ENCODE measurements around the gene NHS. TPM values are rescaled to one million over a fixed set of nuclear protein-coding genes. Genes with fewer than 3 reads are reported as not detected.

Gene NHS
- total RNA-seq, 1 experiment from 2014 or later = 2.2 TPM

DNA sequence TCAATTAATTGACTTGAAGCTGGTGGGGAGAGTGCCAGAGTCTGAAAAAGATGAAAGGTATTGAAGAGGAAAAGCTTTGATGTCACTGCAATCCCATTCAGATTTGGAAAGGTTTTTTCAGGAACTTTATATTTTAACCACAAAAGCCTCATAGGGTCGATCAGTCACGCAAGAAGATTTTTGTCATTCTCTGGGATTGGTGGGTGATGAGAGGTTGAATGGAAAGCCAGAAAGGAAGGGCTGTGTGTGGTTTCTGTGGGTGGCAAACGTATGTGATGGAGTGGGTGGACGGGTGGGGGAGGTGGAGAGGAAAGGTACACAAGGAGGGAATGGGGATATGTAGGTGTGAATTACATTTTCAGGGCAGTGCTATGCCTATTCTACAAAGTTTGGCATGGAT, 188.5 kb downstream of the NHS start:
- no peak for TF ChIP-seq CTCF (IDR thresholded peaks at IDR 0.05; ENCODE audit: insufficient read depth in 1 of 2, low read depth in 1 of 2, low read length in 1 of 2, severe bottlenecking in 1 of 2, unreplicated experiment in 1 of 2)
- no TSS peak for BruUV-seq (replicated peaks)
- H3K4me3 ChIP-seq (ENCODE audit: low read depth, low read length) = no peak overlapping the region
- intact Hi-C loops (cut with micrococcal nuclease; ENCODE audit: unreplicated experiment) = no loop called here
- CTCF ChIA-PET = no interaction called here
- H3K4me1 ChIP-seq = no peaks in the 10 kb centered on the region
- no peaks in the 10 kb centered on the region for H3K9me3 ChIP-seq
- no peaks in the 10 kb centered on the region for H3K4me1 Mint-ChIP-seq (ENCODE audit: low read depth, unreplicated experiment)
- DNase-seq = no peak
- H3K27me3 ChIP-seq (replicated peaks; ENCODE audit: control insufficient read depth, insufficient read depth, low read length) = no peaks in the 10 kb centered on the region
- H3K9me3 Mint-ChIP-seq (ENCODE audit: unreplicated experiment) = no peaks in the 10 kb centered on the region
- H3K36me3 ChIP-seq (ENCODE audit: control insufficient read depth, insufficient read depth, low read length) = no peaks in the 10 kb centered on the region
- H3K36me3 Mint-ChIP-seq (ENCODE audit: insufficient read depth, unreplicated experiment) = no peaks in the 10 kb centered on the region
- no peak overlapping the region for H3K27ac Mint-ChIP-seq (ENCODE audit: unreplicated experiment)
- POLR2A ChIA-PET = no interaction called here
- H3K4me3 Mint-ChIP-seq (ENCODE audit: unreplicated experiment) = no peak overlapping the region
- H3K27me3 Mint-ChIP-seq (ENCODE audit: insufficient read depth, unreplicated experiment) = peaks cover 3% of the 10 kb centered on the region

GRCh38 chrX:17564689-17565409, 189.8 kb downstream of the NHS start:
- Mint-ChIP-seq H3K36me3 (ENCODE audit: insufficient read depth, unreplicated experiment) (no peaks in the 10 kb centered on the region), H3K9me3 (ENCODE audit: unreplicated experiment) (no peaks in the 10 kb centered on the region), H3K4me3 (ENCODE audit: unreplicated experiment) (no peak overlapping the region), H3K27ac (ENCODE audit: unreplicated experiment) (no peak overlapping the region), H3K27me3 (ENCODE audit: insufficient read depth, unreplicated experiment) (peaks cover 3% of the 10 kb centered on the region), H3K4me1 (ENCODE audit: low read depth, unreplicated experiment) (no peaks in the 10 kb centered on the region)
- Histone ChIP-seq H3K9me3 (no peaks in the 10 kb centered on the region), H3K4me1 (no peaks in the 10 kb centered on the region), H3K36me3 (ENCODE audit: control insufficient read depth, insufficient read depth, low read length) (no peaks in the 10 kb centered on the region), H3K4me3 (ENCODE audit: low read depth, low read length) (no peak overlapping the region), H3K27me3 (replicated peaks; ENCODE audit: control insufficient read depth, insufficient read depth, low read length) (no peaks in the 10 kb centered on the region)
- no TSS peak for BruUV-seq (replicated peaks)
- ChIA-PET POLR2A (no interaction called here), CTCF (no interaction called here)
- TF ChIP-seq CTCF (IDR thresholded peaks at IDR 0.05; ENCODE audit: insufficient read depth in 1 of 2, low read depth in 1 of 2, low read length in 1 of 2, severe bottlenecking in 1 of 2, unreplicated experiment in 1 of 2) = no peak
- intact Hi-C loops (cut with micrococcal nuclease; ENCODE audit: unreplicated experiment) = no loop called here
- DNase-seq = no peak

DNA sequence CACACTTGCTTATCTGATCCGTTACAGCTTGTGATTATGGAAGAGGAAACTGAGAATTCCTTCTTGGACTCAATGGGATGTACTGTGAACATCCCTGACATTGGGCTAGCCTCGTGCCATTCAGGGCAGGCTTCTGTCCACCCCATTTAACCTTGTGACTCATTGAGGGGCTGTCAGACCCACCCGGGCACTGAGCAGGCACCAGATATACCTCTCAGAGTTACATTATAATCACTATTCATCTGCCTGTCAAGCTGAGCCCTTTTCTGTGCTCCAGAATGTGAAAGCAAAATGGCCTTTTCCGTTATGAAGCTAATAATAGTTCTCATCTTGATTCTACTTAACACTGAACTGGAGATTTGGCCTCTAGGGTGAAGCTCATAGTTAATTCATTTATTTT, 191.7 kb downstream of the NHS start:
- intact Hi-C loops (cut with micrococcal nuclease; ENCODE audit: unreplicated experiment) = no loop called here
- H3K4me3 ChIP-seq (ENCODE audit: low read depth, low read length) = no peak overlapping the region
- DNase-seq = no peak
- Mint-ChIP-seq H3K36me3 (ENCODE audit: insufficient read depth, unreplicated experiment) (no peaks in the 10 kb centered on the region), H3K27me3 (ENCODE audit: insufficient read depth, unreplicated experiment) (peaks cover 5% of the 10 kb centered on the region), H3K4me1 (ENCODE audit: low read depth, unreplicated experiment) (no peaks in the 10 kb centered on the region), H3K4me3 (ENCODE audit: unreplicated experiment) (no peak overlapping the region), H3K27ac (ENCODE audit: unreplicated experiment) (no peak overlapping the region), H3K9me3 (ENCODE audit: unreplicated experiment) (no peaks in the 10 kb centered on the region)
- no peak for TF ChIP-seq CTCF (IDR thresholded peaks at IDR 0.05; ENCODE audit: insufficient read depth in 1 of 2, low read depth in 1 of 2, low read length in 1 of 2, severe bottlenecking in 1 of 2, unreplicated experiment in 1 of 2)
- ChIA-PET CTCF (no interaction called here), POLR2A (no interaction called here)
- no TSS peak for BruUV-seq (replicated peaks)
- no peaks in the 10 kb centered on the region for H3K4me1 ChIP-seq
- no peaks in the 10 kb centered on the region for H3K36me3 ChIP-seq (ENCODE audit: control insufficient read depth, insufficient read depth, low read length)
- no peaks in the 10 kb centered on the region for H3K9me3 ChIP-seq
- H3K27me3 ChIP-seq (replicated peaks; ENCODE audit: control insufficient read depth, insufficient read depth, low read length) = no peaks in the 10 kb centered on the region

Data from Caco-2 (cell line).